ENCODE measurements around the gene LRIT2.

LRIT2 gene

GRCh38 chr10:84176836-84177474 is 48.4 kb downstream of the LRIT2 start:
- TF ChIP-seq EZH2phosphoT487 (IDR thresholded peaks at IDR 0.05; ENCODE audit: borderline replicate concordance): no peak
- TF ChIP-seq CTCF (conservative IDR thresholded peaks at IDR 0.05; ENCODE audit: low read length): no peak
- no peaks in the 10 kb centered on the region for H3K36me3 ChIP-seq (ENCODE audit: insufficient read depth, low read length)
- no peaks in the 10 kb centered on the region for H3K9me2 ChIP-seq (replicated peaks; ENCODE audit: low read depth, low read length)
- no peaks in the 10 kb centered on the region for H3K79me2 ChIP-seq (ENCODE audit: insufficient read depth, low read length)
- no peak overlapping the region for H3K4me2 ChIP-seq (ENCODE audit: low read depth, low read length, poor library complexity, severe bottlenecking)
- peaks cover 3% of the 10 kb centered on the region for H3K4me1 ChIP-seq (ENCODE audit: insufficient read depth, low read length, poor library complexity, severe bottlenecking)
- no peaks in the 10 kb centered on the region for H4K20me1 ChIP-seq (ENCODE audit: insufficient read depth, low read length, poor library complexity, severe bottlenecking)
- H3K4me3 ChIP-seq (ENCODE audit: low read length, poor library complexity, severe bottlenecking): no peak overlapping the region
- H2AFZ ChIP-seq (ENCODE audit: low read length): no peak overlapping the region
- H3K27me3 ChIP-seq (ENCODE audit: insufficient read depth, low read length, poor library complexity, severe bottlenecking): no peaks in the 10 kb centered on the region
- H3K9ac ChIP-seq (ENCODE audit: low read depth, low read length, poor library complexity, severe bottlenecking): no peak overlapping the region
- H3K9me3 ChIP-seq (ENCODE audit: insufficient read depth, low read depth, low read length): no peaks in the 10 kb centered on the region
- no peaks in the 10 kb centered on the region for H3F3A ChIP-seq (ENCODE audit: low read depth)

GRCh38 chr10:84176351-84176750 is 49.0 kb downstream of the LRIT2 start:
- Histone ChIP-seq H2AFZ (ENCODE audit: low read length) (no peak overlapping the region), H3K4me1 (ENCODE audit: insufficient read depth, low read length, poor library complexity, severe bottlenecking) (peaks cover 3% of the 10 kb centered on the region), H3K36me3 (ENCODE audit: insufficient read depth, low read length) (no peaks in the 10 kb centered on the region), H3F3A (ENCODE audit: low read depth) (no peaks in the 10 kb centered on the region), H3K4me2 (ENCODE audit: low read depth, low read length, poor library complexity, severe bottlenecking) (no peak overlapping the region), H4K20me1 (ENCODE audit: insufficient read depth, low read length, poor library complexity, severe bottlenecking) (no peaks in the 10 kb centered on the region), H3K27me3 (ENCODE audit: insufficient read depth, low read length, poor library complexity, severe bottlenecking) (no peaks in the 10 kb centered on the region), H3K79me2 (ENCODE audit: insufficient read depth, low read length) (no peaks in the 10 kb centered on the region), H3K9me2 (replicated peaks; ENCODE audit: low read depth, low read length) (no peaks in the 10 kb centered on the region), H3K9me3 (ENCODE audit: insufficient read depth, low read depth, low read length) (no peaks in the 10 kb centered on the region), H3K4me3 (ENCODE audit: low read length, poor library complexity, severe bottlenecking) (no peak overlapping the region), H3K9ac (ENCODE audit: low read depth, low read length, poor library complexity, severe bottlenecking) (no peak overlapping the region)
- TF ChIP-seq EZH2phosphoT487 (IDR thresholded peaks at IDR 0.05; ENCODE audit: borderline replicate concordance): no peak
- TF ChIP-seq CTCF (conservative IDR thresholded peaks at IDR 0.05; ENCODE audit: low read length): no peak

DNA sequence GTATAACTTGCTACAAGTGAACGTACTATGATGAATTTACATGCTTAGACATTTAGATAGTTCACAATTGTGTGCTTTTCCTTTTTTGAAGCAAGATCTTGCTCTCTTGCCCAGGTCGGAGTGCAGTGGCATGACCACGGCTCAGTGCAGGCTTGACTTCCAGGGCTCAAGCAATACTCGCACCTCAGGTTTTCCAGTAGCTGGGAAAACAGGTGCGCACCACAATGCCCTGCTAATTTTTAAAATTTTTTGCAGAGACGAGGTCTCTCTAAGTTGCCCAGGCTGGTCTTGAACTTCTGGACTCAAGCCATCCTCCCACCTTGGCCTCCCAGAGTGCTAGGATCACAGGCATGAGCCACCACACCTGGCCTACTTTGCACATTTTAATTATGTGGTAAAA is 49.9 kb downstream of the LRIT2 start:
- Histone ChIP-seq H4K20me1 (ENCODE audit: insufficient read depth, low read length, poor library complexity, severe bottlenecking) (no peaks in the 10 kb centered on the region), H3K27me3 (ENCODE audit: insufficient read depth, low read length, poor library complexity, severe bottlenecking) (no peaks in the 10 kb centered on the region), H2AFZ (ENCODE audit: low read length) (no peak overlapping the region), H3K9me2 (replicated peaks; ENCODE audit: low read depth, low read length) (no peaks in the 10 kb centered on the region), H3K4me3 (ENCODE audit: low read length, poor library complexity, severe bottlenecking) (no peak overlapping the region), H3K9ac (ENCODE audit: low read depth, low read length, poor library complexity, severe bottlenecking) (no peak overlapping the region), H3K4me1 (ENCODE audit: insufficient read depth, low read length, poor library complexity, severe bottlenecking) (peaks cover 3% of the 10 kb centered on the region), H3K36me3 (ENCODE audit: insufficient read depth, low read length) (no peaks in the 10 kb centered on the region), H3K9me3 (ENCODE audit: insufficient read depth, low read depth, low read length) (no peaks in the 10 kb centered on the region), H3K4me2 (ENCODE audit: low read depth, low read length, poor library complexity, severe bottlenecking) (no peak overlapping the region), H3K79me2 (ENCODE audit: insufficient read depth, low read length) (no peaks in the 10 kb centered on the region), H3F3A (ENCODE audit: low read depth) (no peaks in the 10 kb centered on the region)
- TF ChIP-seq CTCF (conservative IDR thresholded peaks at IDR 0.05; ENCODE audit: low read length): no peak
- TF ChIP-seq EZH2phosphoT487 (IDR thresholded peaks at IDR 0.05; ENCODE audit: borderline replicate concordance): no peak

Measured in Loucy (cell line).